Spleen (tissue), 11 donors: ENCODE data around the gene COPB1. TPM values are rescaled to one million over a fixed set of nuclear protein-coding genes. Genes with fewer than 3 reads are reported as not detected.
A peak's percentile ranks its signal among the peaks of the same experiment; 100 is the strongest.

Experiments
- DNase-seq: peaks from one replicate; pipeline ENCODE4 v3.0.0-alpha.2; 2020
- H3K27ac ChIP-seq, 8 donors: fragments of 200-600 bp; sonication (generic) in 7 of 8; 1 replicate in 4 of 8; 2 replicates in 4 of 8; pipeline versions ENCODE4 v1.5.0 to v1.8.0; 2016 to 2021; ENCODE audit warnings: inconsistent platforms in 4 of 8, mild to moderate bottlenecking in 4 of 8, moderate library complexity in 1 of 8
- H3K27me3 ChIP-seq, 7 donors: fragments of 200-600 bp; sonication (generic) in 6 of 7; replicated peaks in 1 of 7; 1 replicate in 4 of 7; 2 replicates in 3 of 7; pipeline versions ENCODE4 v1.5.0 to v1.8.0; 2016 to 2021; ENCODE audit warnings: inconsistent platforms in 3 of 7, mild to moderate bottlenecking in 1 of 7
- H3K36me3 ChIP-seq, 6 donors: fragments of 200-600 bp; sonication (generic) in 5 of 6; 1 replicate in 4 of 6; 2 replicates in 2 of 6; pipeline versions ENCODE4 v1.5.0 to v1.8.0; 2016 to 2021; ENCODE audit warnings: inconsistent platforms in 2 of 6
- H3K4me1 ChIP-seq, 6 donors: fragments of 200-600 bp; sonication (generic) in 5 of 6; 1 replicate in 3 of 6; 2 replicates in 3 of 6; pipeline versions ENCODE4 v1.5.0 to v1.8.0; 2016 to 2021; ENCODE audit warnings: inconsistent platforms in 3 of 6
- H3K4me3 ChIP-seq, 8 donors: fragments of 200-600 bp; sonication (generic) in 7 of 8; 1 replicate in 4 of 8; 2 replicates in 4 of 8; pipeline versions ENCODE4 v1.5.0 to v1.8.0; 2016 to 2021; ENCODE audit warnings: inconsistent platforms in 4 of 8, mild to moderate bottlenecking in 4 of 8, moderate library complexity in 2 of 8
- H3K9me3 ChIP-seq, 8 donors: fragments of 200-600 bp; sonication (generic) in 7 of 8; 1 replicate in 4 of 8; 2 replicates in 4 of 8; pipeline versions ENCODE4 v1.5.0 to v1.8.0; 2016 to 2021; ENCODE audit warnings: inconsistent platforms in 4 of 8
- POLR2A ChIP-seq, 3 donors: fragments of 450-650 bp; IDR thresholded peaks; one replicate each; pipeline ENCODE4 v1.5.1; 2017; ENCODE audit warnings: antibody characterized with exemption in 3 of 3, mild to moderate bottlenecking in 1 of 3
- POLR2AphosphoS5 ChIP-seq, 3 donors: sonication (generic); formaldehyde crosslinking; IDR thresholded peaks; one replicate each; pipeline ENCODE4 v1.5.1; 2017; ENCODE audit warnings: antibody characterized with exemption in 3 of 3
- WGBS, 5 donors: extraction: QIAGEN DNeasy Blood & Tissue Kit in 3 of 5; methylation state at CpG; one replicate each; pipeline versions ENCODE4 v1.1.5 to v1.1.7; 2013 to 2018; 5-methylcytosine and 5-hydroxymethylcytosine counted together
- intact Hi-C: fragments of 100-400 bp; cut with DNase I; formaldehyde crosslinking; loops from one replicate; pipeline ENCODE4 v1.15.0; 2023; ENCODE audit warnings: low total_unique reads
- polyA plus RNA-seq, 3 donors: library from polyadenylated mRNA; stranded (reverse); fragments of 200-250 nt; gene quantifications; one replicate each; pipeline ENCODE4 v1.2.1, GENCODE V29; 2013
- total RNA-seq, 7 donors: library from RNA; depleted of rRNA in 3 of 7; stranded (reverse); fragments of >200 nt in 3 of 7; fragmentation: NEBNext Ultra II Directional in 4 of 7; extraction: Animal tissue kit (Norgen Biotek cat#: 25700) in 4 of 7; gene quantifications; one replicate each; pipeline versions ENCODE4 v1.1.0 to v1.2.1, GENCODE V29; 2016 to 2021
- TF ChIP-seq, protein P1 (sequence below), 11 experiments: fragments of 200-600 bp in 7 of 11; fragments of 450-650 bp in 4 of 11; sonication (generic) in 4 of 11; IDR thresholded peaks in 8 of 11; conservative IDR thresholded peaks in 3 of 11; 1 replicate in 7 of 11; 2 replicates in 4 of 11; pipeline versions ENCODE4 v1.4.0 to v1.8.0; 2016 to 2021; ENCODE audit warnings: antibody characterized with exemption in 11 of 11, inconsistent platforms in 4 of 11, mild to moderate bottlenecking in 1 of 11
- donor health status: healthy with polysubstance abuse.
- donor health status: DM: no; HTN: no; CAD: no; lungs with moderate emphysema.
- donor health status: DM: no; HTN: no; CAD: no.
- donor health status: Bipolar disorder and iron deficiency.
- donor health status: healthy.
- donor health status: DM: no; HTN: no; CAD: no.
- donor health status: DM: yes; HTN: yes; CAD: no.

The COPB1 gene
- total and polyA plus RNA-seq, 10 donors = 43.6 to 122 (median 80.8) TPM

DNA sequence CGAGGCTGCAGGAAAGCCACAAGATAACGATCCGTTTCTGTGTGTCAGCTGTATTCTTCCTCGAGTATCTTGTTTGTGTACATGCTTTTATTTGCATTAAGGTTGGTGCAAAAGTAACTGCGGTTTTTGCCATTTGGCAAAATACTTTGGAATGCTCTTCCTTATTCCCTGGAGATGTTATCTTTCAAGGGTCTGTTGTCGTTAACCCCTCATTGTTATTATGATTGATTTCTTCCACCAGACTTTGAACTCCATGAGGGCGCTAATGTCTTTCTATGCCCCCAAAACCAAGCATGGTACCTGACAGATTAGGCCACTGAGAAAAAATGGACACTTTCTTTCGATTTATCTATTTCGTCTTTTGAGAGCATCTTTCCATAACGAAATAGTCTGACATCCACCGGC is 21.1 kb upstream of the COPB1 start:
- intact Hi-C loops = no loop called here
- TF ChIP-seq, protein P1, sequence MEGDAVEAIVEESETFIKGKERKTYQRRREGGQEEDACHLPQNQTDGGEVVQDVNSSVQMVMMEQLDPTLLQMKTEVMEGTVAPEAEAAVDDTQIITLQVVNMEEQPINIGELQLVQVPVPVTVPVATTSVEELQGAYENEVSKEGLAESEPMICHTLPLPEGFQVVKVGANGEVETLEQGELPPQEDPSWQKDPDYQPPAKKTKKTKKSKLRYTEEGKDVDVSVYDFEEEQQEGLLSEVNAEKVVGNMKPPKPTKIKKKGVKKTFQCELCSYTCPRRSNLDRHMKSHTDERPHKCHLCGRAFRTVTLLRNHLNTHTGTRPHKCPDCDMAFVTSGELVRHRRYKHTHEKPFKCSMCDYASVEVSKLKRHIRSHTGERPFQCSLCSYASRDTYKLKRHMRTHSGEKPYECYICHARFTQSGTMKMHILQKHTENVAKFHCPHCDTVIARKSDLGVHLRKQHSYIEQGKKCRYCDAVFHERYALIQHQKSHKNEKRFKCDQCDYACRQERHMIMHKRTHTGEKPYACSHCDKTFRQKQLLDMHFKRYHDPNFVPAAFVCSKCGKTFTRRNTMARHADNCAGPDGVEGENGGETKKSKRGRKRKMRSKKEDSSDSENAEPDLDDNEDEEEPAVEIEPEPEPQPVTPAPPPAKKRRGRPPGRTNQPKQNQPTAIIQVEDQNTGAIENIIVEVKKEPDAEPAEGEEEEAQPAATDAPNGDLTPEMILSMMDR (IDR thresholded peaks at IDR 0.05 in 8 of 11, conservative IDR thresholded peaks at IDR 0.05 in 3 of 11) = no peak
- TF ChIP-seq POLR2AphosphoS5 (IDR thresholded peaks at IDR 0.05) (no peak), POLR2A (IDR thresholded peaks at IDR 0.05) (no peak)

DNA sequence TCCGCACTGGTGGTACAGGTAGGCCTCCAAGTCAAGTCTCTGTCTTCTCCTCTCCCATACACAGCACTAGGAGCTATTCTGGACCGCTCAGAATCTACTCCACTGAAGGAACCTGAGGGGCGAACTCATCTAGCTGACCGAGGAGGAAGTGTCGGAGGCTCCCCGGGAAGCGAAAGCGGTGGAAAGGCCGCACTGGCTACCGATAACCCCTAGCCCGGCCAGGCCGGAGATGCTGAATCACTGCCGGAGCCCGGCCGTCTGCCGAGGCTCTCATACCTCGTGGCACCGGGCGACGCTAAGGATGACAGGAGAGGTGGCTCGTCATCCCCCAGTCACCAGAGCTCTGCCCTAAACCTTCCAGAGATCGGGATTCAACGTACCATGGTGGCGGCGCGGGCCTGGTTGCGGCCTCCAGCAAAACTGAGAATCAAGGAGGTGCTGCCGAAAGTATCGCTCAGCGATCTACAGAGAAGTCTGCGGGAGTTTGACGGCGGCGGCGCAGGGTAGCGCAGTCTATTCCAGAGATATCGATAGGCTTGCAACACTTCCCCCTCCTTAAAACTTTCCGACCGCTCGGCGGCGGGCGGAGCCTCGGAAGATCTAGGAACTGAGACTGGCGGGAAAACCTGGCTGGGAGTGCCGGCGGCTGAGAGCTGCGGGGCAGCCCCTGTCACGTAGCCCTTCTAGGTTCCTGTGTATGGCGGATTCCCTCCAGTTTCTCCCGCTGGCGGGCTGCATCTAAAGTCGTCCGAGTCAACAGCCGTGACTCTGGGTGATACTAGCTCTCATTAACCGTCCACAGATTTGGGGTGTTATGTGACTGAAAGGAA is 20.5 kb upstream of the COPB1 start, which contains the start of gene PSMA1:
PSMA1 (minus strand) TSS at position 470 of the 830 bp plus-strand sequence; CDS start at position 383, 87 bp downstream.
- intact Hi-C loops = no loop called here
- Histone ChIP-seq H3K4me3 (peak within 1 kb of the TSS; percentile 68 to 95 (median 80)), H3K36me3 (peaks cover 0 to 36% (median 26%) of the 10 kb centered on the region in 6 donors), H3K9me3 (no peaks in the 10 kb centered on the region), H3K4me1 (peaks cover 22 to 47% (median 28%) of the 10 kb centered on the region in 6 donors), H3K27ac (peak within 1 kb of the TSS; percentile 89 to 97 (median 94)), H3K27me3 (no peaks in the 10 kb centered on the region)
- 0 to 1% (median 0%) methylated on average over 40 to 56 of the region's 56 CpGs for WGBS, 5 donors
- peak; percentile 90 to 91 (median 90) for TF ChIP-seq POLR2AphosphoS5 (IDR thresholded peaks at IDR 0.05)
- TF ChIP-seq, protein P1 (IDR thresholded peaks at IDR 0.05 in 8 of 11, conservative IDR thresholded peaks at IDR 0.05 in 3 of 11) = peak; percentile 62 to 92 (median 84)
- TF ChIP-seq POLR2A (IDR thresholded peaks at IDR 0.05) = peak in 1 of 3 donors; percentile 51
- peak; percentile 98 for DNase-seq

More for the DNA sequence above, 21.1 kb upstream of the COPB1 start:
- H3K27me3 ChIP-seq = no peaks in the 10 kb centered on the region
- H3K4me1 ChIP-seq = peaks cover 22 to 46% (median 28%) of the 10 kb centered on the region in 6 donors
- 17 to 27% (median 22%) methylated on average over 11 of the region's 11 CpGs for WGBS, 5 donors
- no peak for DNase-seq
- no peaks in the 10 kb centered on the region for H3K9me3 ChIP-seq
- peak overlapping the region; percentile 89 to 97 (median 94) for H3K27ac ChIP-seq
- H3K36me3 ChIP-seq = peaks cover 0 to 30% (median 23%) of the 10 kb centered on the region in 6 donors
- H3K4me3 ChIP-seq = peak overlapping the region; percentile 68 to 95 (median 80)

DNA sequence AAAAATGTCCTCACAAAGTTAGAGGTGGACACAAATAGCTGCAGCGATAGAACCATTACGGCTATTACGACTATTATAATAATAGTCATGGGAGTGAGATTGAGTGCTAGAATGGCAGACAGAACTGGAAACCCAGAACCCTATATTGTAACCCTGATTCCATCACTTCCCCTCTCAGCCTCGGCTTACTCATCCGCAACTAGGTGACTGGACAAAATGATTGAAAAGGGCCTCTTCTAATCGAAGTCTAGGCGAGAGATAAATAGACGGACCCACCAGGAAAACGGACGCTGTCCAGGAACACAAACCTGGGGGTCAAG is 19.9 kb upstream of the COPB1 start:
- TF ChIP-seq, protein P1 (IDR thresholded peaks at IDR 0.05 in 8 of 11, conservative IDR thresholded peaks at IDR 0.05 in 3 of 11) = no peak
- no peak for TF ChIP-seq POLR2AphosphoS5 (IDR thresholded peaks at IDR 0.05)
- no peak for TF ChIP-seq POLR2A (IDR thresholded peaks at IDR 0.05)
- H3K27me3 ChIP-seq = no peaks in the 10 kb centered on the region
- intact Hi-C loops = no loop called here
- peak overlapping the region; percentile 68 to 95 (median 80) for H3K4me3 ChIP-seq
- H3K9me3 ChIP-seq = no peaks in the 10 kb centered on the region
- H3K4me1 ChIP-seq = peaks cover 22 to 47% (median 28%) of the 10 kb centered on the region in 6 donors
- 1 to 3% (median 1%) methylated on average over 10 of the region's 10 CpGs for WGBS, 5 donors
- peaks cover 0 to 41% (median 32%) of the 10 kb centered on the region in 6 donors for H3K36me3 ChIP-seq
- peak overlapping the region; percentile 89 to 97 (median 94) for H3K27ac ChIP-seq
- no peak for DNase-seq

DNA sequence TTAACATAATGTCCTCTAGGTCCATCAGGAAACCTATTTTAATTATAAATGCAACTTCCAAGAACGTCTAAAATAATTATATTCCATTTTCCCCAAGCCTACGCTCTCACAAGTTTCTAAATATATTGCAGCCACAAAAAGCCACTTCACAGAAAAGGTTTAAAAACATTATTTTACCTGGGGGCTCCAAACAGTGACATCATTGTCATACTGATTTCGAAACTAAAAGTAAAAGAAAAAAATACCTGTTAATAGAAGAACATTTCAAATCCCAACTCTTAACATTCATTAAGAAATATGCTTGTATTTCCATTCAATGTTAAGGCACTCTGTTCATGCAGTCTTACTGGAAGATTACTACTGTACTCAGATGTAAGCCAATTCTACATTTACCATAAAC is 19.2 kb upstream of the COPB1 start:
- DNase-seq = no peak
- WGBS, 5 donors = 65 to 86% (median 81%) methylated on average over 3 of the region's 3 CpGs
- peaks cover 2 to 49% (median 35%) of the 10 kb centered on the region in 6 donors for H3K36me3 ChIP-seq
- intact Hi-C loops = no loop called here
- H3K27me3 ChIP-seq = no peaks in the 10 kb centered on the region
- TF ChIP-seq, protein P1 (IDR thresholded peaks at IDR 0.05 in 8 of 11, conservative IDR thresholded peaks at IDR 0.05 in 3 of 11) = no peak
- no peak for TF ChIP-seq POLR2AphosphoS5 (IDR thresholded peaks at IDR 0.05)
- TF ChIP-seq POLR2A (IDR thresholded peaks at IDR 0.05) = no peak
- peak overlapping the region; percentile 68 to 95 (median 80) for H3K4me3 ChIP-seq
- peak overlapping the region in 7 of 8 donors; percentile 89 to 97 (median 95) for H3K27ac ChIP-seq
- H3K4me1 ChIP-seq = peaks cover 22 to 47% (median 28%) of the 10 kb centered on the region in 6 donors
- H3K9me3 ChIP-seq = no peaks in the 10 kb centered on the region
